ENCODE results near the gene ZNF12.

DNA sequence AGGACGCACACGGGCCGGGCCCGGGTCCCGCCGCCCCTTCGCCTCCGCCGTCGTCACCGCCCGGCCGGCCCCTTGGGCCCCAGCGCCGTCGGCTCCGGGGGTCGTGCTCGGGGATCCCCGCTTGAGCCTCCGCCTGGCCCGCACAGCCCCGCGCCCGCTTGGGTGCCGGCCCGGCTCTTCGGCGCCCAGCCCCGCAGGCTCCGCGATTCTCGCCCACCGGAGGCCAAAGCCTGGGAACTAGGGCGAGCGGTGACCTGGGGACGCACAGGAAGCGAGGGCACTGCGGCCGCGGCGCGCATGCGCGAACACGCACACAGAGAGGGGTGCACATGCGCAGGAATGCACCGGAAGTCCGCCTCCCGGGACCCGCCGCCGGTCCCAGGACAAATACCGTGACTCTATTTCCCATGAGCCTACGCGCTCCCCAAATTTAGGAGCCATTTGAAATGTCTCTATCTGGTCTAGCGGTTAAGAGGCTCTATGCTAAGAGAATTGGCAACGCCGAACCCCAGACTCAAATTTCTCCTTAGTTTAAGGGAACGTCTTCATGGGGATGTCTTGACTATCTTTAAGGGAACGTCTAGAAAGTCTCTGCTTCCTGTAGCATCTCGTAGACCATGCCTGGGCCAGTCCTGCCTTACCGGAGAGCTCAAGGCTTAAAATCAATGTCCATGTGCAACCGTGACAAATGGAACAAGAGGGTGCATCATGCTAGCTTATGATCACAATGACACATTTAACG lies at the start of gene ZNF12:
- TF ChIP-seq, protein P1, sequence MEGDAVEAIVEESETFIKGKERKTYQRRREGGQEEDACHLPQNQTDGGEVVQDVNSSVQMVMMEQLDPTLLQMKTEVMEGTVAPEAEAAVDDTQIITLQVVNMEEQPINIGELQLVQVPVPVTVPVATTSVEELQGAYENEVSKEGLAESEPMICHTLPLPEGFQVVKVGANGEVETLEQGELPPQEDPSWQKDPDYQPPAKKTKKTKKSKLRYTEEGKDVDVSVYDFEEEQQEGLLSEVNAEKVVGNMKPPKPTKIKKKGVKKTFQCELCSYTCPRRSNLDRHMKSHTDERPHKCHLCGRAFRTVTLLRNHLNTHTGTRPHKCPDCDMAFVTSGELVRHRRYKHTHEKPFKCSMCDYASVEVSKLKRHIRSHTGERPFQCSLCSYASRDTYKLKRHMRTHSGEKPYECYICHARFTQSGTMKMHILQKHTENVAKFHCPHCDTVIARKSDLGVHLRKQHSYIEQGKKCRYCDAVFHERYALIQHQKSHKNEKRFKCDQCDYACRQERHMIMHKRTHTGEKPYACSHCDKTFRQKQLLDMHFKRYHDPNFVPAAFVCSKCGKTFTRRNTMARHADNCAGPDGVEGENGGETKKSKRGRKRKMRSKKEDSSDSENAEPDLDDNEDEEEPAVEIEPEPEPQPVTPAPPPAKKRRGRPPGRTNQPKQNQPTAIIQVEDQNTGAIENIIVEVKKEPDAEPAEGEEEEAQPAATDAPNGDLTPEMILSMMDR (conservative IDR thresholded peaks at IDR 0.05; ENCODE audit: low read depth, low read length): no peak
- TF ChIP-seq EZH2 (IDR thresholded peaks at IDR 0.05; ENCODE audit: low read length, unreplicated experiment): no peak
